ENCODE results near the gene PAX6. TPM values are rescaled to one million over a fixed set of nuclear protein-coding genes. Genes with fewer than 3 reads are reported as not detected.

Gene PAX6
- polyA plus RNA-seq, 1 donor (not counting 4 experiments of a cell fraction or from before 2014, with no cell fraction given): 0.12 TPM

DNA sequence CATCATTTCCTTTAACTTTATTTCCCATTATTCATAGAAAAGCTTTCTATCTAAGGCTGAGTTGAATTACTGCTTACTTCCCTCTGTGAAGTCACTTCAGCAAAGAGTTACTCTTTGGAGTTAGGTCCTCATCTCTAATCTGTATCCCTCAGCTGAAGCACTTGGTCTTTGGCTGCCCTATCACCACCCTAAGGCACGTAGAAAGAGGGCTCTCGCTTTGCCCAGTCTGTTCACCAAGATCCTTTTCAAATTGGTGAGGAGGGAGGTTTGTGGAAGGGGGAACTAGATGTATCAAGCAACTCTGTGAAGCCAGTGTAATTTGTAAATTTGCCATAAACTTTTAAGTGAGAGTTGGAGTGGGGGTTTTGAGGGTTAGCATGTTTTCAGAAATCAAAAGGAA, 43.4 kb downstream of the PAX6 start:
- Histone ChIP-seq H3K4me2 (ENCODE audit: control insufficient read depth, extremely low read depth, insufficient read depth, low read depth, low read length) (no peak overlapping the region), H3K27me3 (ENCODE audit: control insufficient read depth, extremely low read depth, insufficient read depth, low read length) (no peaks in the 10 kb centered on the region), H2AFZ (ENCODE audit: control insufficient read depth, low read length) (no peak overlapping the region), H3K9me3 (ENCODE audit: control insufficient read depth, low read depth, low read length) (no peaks in the 10 kb centered on the region), H3K4me1 (ENCODE audit: control insufficient read depth, extremely low read depth, insufficient read depth, low read length) (no peaks in the 10 kb centered on the region), H3K36me3 (ENCODE audit: control insufficient read depth in 2 of 2, extremely low read depth in 1 of 2, insufficient read depth in 2 of 2, low read length in 2 of 2) (no peaks in the 10 kb centered on the region), H3K4me3 (ENCODE audit: control insufficient read depth in 2 of 3, extremely low read depth in 1 of 3, insufficient read depth in 2 of 3, low read depth in 1 of 3, low read length in 3 of 3) (no peak overlapping the region), H3K79me2 (ENCODE audit: control insufficient read depth, insufficient read depth, low read length) (no peaks in the 10 kb centered on the region), H3K9me1 (ENCODE audit: control insufficient read depth, extremely low read depth, insufficient read depth, low read length) (no peaks in the 10 kb centered on the region), H4K20me1 (ENCODE audit: control insufficient read depth, extremely low read depth, insufficient read depth, low read length) (no peaks in the 10 kb centered on the region), H3K27ac (ENCODE audit: control insufficient read depth, insufficient read depth, low read length) (no peak overlapping the region), H3K9ac (ENCODE audit: control insufficient read depth, extremely low read depth, insufficient read depth, low read length) (no peak overlapping the region)
- no peak for TF ChIP-seq EZH2 (IDR thresholded peaks at IDR 0.05; ENCODE audit: low read length)
- TF ChIP-seq, protein P1, sequence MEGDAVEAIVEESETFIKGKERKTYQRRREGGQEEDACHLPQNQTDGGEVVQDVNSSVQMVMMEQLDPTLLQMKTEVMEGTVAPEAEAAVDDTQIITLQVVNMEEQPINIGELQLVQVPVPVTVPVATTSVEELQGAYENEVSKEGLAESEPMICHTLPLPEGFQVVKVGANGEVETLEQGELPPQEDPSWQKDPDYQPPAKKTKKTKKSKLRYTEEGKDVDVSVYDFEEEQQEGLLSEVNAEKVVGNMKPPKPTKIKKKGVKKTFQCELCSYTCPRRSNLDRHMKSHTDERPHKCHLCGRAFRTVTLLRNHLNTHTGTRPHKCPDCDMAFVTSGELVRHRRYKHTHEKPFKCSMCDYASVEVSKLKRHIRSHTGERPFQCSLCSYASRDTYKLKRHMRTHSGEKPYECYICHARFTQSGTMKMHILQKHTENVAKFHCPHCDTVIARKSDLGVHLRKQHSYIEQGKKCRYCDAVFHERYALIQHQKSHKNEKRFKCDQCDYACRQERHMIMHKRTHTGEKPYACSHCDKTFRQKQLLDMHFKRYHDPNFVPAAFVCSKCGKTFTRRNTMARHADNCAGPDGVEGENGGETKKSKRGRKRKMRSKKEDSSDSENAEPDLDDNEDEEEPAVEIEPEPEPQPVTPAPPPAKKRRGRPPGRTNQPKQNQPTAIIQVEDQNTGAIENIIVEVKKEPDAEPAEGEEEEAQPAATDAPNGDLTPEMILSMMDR (optimal IDR thresholded peaks at IDR 0.05 in 1 of 3, IDR thresholded peaks at IDR 0.05 in 1 of 3, conservative IDR thresholded peaks at IDR 0.05 in 1 of 3; ENCODE audit: extremely low read depth in 1 of 3, insufficient read depth in 2 of 3, low read length in 3 of 3): no peak
- no peak for FAIRE-seq
- DNase-seq (ENCODE audit: low read depth, low spot score): no peak
- dilution Hi-C loops (cut with MboI; ENCODE audit: extremely low pct_ligation_motif_present, low sequenced_read_pairs): no loop called here

DNA sequence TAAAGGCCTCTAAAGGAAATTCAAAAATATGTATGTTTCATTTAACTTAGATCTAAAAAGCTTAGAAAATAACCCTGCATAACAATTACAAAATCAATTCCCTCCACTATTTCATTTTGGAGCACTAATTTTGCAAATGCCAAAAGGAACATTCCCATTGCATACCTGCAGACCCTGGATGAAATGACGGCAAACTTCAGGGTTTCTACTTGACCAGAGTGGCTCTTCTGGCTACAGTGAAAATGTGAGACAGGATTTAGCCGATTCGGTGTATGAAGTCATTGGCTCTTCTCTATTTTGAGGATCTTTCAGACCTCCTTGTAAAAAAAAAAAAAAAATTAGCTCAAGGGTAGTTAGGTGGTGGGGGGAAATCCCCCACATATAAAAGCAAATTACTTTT, 44.1 kb downstream of the PAX6 start:
- Histone ChIP-seq H3K36me3 (ENCODE audit: control insufficient read depth in 2 of 2, extremely low read depth in 1 of 2, insufficient read depth in 2 of 2, low read length in 2 of 2) (no peaks in the 10 kb centered on the region), H3K27ac (ENCODE audit: control insufficient read depth, insufficient read depth, low read length) (no peak overlapping the region), H3K4me2 (ENCODE audit: control insufficient read depth, extremely low read depth, insufficient read depth, low read depth, low read length) (no peak overlapping the region), H2AFZ (ENCODE audit: control insufficient read depth, low read length) (no peak overlapping the region), H3K4me1 (ENCODE audit: control insufficient read depth, extremely low read depth, insufficient read depth, low read length) (no peaks in the 10 kb centered on the region), H3K9ac (ENCODE audit: control insufficient read depth, extremely low read depth, insufficient read depth, low read length) (no peak overlapping the region), H3K4me3 (ENCODE audit: control insufficient read depth in 2 of 3, extremely low read depth in 1 of 3, insufficient read depth in 2 of 3, low read depth in 1 of 3, low read length in 3 of 3) (no peak overlapping the region), H3K79me2 (ENCODE audit: control insufficient read depth, insufficient read depth, low read length) (no peaks in the 10 kb centered on the region), H3K9me3 (ENCODE audit: control insufficient read depth, low read depth, low read length) (no peaks in the 10 kb centered on the region), H4K20me1 (ENCODE audit: control insufficient read depth, extremely low read depth, insufficient read depth, low read length) (no peaks in the 10 kb centered on the region), H3K9me1 (ENCODE audit: control insufficient read depth, extremely low read depth, insufficient read depth, low read length) (no peaks in the 10 kb centered on the region), H3K27me3 (ENCODE audit: control insufficient read depth, extremely low read depth, insufficient read depth, low read length) (no peaks in the 10 kb centered on the region)
- no peak for TF ChIP-seq EZH2 (IDR thresholded peaks at IDR 0.05; ENCODE audit: low read length)
- TF ChIP-seq, protein P1 (optimal IDR thresholded peaks at IDR 0.05 in 1 of 3, IDR thresholded peaks at IDR 0.05 in 1 of 3, conservative IDR thresholded peaks at IDR 0.05 in 1 of 3; ENCODE audit: extremely low read depth in 1 of 3, insufficient read depth in 2 of 3, low read length in 3 of 3): no peak
- dilution Hi-C loops (cut with MboI; ENCODE audit: extremely low pct_ligation_motif_present, low sequenced_read_pairs): no loop called here
- DNase-seq (ENCODE audit: low read depth, low spot score) (no peak), FAIRE-seq (no peak)

Data from keratinocyte (primary cell).